ENCODE data around the gene ADAD2.

The ADAD2 gene

DNA sequence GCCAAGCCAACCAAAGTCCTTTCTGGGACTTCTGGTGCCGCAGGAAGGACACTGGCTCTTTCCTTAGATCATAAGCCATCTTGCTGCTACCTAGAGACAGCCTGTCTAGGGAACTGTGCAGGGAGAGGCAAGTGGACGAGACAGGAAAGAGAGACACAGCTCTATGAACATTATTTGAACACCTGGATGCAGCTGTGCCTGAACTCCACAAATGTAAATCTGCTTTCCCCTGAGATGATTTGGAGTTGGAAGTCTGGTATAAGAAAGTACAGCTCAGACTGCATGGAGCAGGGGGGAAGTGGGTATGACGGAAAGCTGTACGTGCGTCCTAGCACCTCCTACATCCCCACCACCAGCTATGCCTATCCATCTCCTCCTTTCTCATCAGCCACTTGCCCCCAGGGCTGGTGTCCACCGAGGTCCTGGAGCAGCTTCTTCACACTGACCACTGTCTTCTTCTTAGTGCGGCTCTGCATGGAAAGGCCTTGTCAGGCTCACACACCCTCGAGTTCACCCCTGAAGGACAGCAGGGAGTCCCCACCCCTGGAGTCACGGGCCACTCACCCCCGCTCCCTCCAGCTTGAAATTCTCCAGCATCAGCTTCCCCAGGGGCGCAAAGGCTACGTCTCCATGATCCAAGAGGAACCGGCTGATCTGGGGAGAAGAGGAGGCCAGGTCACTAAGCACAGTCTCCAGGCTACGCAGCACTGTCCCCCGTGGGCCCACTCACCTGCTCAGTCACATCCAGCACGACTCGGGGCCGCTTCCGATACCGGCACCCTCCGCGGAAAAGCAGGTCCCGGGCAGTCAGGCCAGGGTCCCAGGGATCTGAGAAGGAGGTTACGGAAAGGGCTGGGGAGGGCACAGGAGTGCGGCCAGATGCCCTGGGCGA lies 8.0 kb upstream of the ADAD2 start:
- no peak for TF ChIP-seq SIN3A (IDR thresholded peaks at IDR 0.05; ENCODE audit: borderline replicate concordance, insufficient read depth, low read length)
- no peak for TF ChIP-seq TAF1 (IDR thresholded peaks at IDR 0.05; ENCODE audit: borderline replicate concordance, insufficient read depth, low read length)
- TF ChIP-seq, protein P1, sequence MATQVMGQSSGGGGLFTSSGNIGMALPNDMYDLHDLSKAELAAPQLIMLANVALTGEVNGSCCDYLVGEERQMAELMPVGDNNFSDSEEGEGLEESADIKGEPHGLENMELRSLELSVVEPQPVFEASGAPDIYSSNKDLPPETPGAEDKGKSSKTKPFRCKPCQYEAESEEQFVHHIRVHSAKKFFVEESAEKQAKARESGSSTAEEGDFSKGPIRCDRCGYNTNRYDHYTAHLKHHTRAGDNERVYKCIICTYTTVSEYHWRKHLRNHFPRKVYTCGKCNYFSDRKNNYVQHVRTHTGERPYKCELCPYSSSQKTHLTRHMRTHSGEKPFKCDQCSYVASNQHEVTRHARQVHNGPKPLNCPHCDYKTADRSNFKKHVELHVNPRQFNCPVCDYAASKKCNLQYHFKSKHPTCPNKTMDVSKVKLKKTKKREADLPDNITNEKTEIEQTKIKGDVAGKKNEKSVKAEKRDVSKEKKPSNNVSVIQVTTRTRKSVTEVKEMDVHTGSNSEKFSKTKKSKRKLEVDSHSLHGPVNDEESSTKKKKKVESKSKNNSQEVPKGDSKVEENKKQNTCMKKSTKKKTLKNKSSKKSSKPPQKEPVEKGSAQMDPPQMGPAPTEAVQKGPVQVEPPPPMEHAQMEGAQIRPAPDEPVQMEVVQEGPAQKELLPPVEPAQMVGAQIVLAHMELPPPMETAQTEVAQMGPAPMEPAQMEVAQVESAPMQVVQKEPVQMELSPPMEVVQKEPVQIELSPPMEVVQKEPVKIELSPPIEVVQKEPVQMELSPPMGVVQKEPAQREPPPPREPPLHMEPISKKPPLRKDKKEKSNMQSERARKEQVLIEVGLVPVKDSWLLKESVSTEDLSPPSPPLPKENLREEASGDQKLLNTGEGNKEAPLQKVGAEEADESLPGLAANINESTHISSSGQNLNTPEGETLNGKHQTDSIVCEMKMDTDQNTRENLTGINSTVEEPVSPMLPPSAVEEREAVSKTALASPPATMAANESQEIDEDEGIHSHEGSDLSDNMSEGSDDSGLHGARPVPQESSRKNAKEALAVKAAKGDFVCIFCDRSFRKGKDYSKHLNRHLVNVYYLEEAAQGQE (IDR thresholded peaks at IDR 0.05; ENCODE audit: insufficient read depth in 1 of 2, low read depth in 2 of 2, low read length in 2 of 2), result no peak
- no peak for TF ChIP-seq POLR2AphosphoS5 (IDR thresholded peaks at IDR 0.05; ENCODE audit: low read depth, low read length)
- TF ChIP-seq FOXP2 (optimal IDR thresholded peaks at IDR 0.05; ENCODE audit: borderline replicate concordance, extremely low read depth, extremely low read length, insufficient read depth), result no peak

DNA sequence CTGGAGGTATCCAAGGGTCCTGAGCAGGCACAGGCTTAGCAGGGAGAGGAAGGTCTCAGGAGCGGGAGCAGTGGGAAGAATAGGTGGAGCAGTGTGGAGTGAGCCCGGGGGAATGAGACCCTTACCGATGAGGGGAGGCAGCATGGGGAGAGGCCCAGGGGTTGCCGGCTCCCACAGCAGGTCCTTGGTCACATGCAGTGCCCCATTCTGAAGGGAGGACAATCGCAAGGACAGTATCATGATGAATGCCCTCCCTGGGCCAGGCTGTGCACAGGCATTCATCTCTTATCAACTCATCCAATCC lies 7.4 kb upstream of the ADAD2 start:
- TF ChIP-seq, protein P1 (IDR thresholded peaks at IDR 0.05; ENCODE audit: insufficient read depth in 1 of 2, low read depth in 2 of 2, low read length in 2 of 2), result no peak
- TF ChIP-seq POLR2AphosphoS5 (IDR thresholded peaks at IDR 0.05; ENCODE audit: low read depth, low read length), result no peak

DNA sequence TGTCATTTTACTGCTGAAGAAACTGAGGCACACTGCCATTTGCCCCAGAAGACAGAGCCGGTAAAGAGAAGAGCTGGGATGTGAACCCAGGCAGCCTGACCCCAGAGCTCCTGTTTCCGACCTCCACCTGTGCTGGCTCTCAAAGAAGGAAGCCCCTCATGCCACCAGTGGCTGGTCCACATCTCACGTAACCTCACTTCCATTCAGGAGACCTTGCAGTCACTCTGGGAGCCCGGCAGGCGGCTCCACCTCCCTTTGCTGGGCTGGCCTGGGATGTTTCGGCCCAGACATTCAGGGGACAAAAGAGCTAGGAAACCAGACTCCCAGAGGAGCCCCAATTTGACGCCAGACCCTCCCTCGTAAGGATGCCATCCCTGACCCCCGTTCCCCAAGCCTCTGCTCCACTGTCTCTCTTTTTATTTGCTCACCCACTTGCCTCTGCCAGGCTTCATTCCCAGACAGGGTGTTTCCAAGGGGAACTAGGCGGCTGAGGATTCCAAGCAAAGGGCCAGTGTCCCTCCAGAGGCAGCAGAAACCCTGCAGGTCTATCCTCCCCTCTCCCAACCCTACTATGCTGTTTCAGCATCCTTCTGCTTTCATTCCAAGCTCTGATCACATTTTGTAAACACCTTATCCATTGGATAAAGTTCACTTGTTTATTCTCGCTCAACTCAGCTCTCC lies 6.9 kb upstream of the ADAD2 start:
- TF ChIP-seq TAF1 (IDR thresholded peaks at IDR 0.05; ENCODE audit: borderline replicate concordance, insufficient read depth, low read length) (no peak), POLR2AphosphoS5 (IDR thresholded peaks at IDR 0.05; ENCODE audit: low read depth, low read length) (no peak), SIN3A (IDR thresholded peaks at IDR 0.05; ENCODE audit: borderline replicate concordance, insufficient read depth, low read length) (no peak), FOXP2 (optimal IDR thresholded peaks at IDR 0.05; ENCODE audit: borderline replicate concordance, extremely low read depth, extremely low read length, insufficient read depth) (no peak)
- TF ChIP-seq, protein P1 (IDR thresholded peaks at IDR 0.05; ENCODE audit: insufficient read depth in 1 of 2, low read depth in 2 of 2, low read length in 2 of 2), result no peak

DNA sequence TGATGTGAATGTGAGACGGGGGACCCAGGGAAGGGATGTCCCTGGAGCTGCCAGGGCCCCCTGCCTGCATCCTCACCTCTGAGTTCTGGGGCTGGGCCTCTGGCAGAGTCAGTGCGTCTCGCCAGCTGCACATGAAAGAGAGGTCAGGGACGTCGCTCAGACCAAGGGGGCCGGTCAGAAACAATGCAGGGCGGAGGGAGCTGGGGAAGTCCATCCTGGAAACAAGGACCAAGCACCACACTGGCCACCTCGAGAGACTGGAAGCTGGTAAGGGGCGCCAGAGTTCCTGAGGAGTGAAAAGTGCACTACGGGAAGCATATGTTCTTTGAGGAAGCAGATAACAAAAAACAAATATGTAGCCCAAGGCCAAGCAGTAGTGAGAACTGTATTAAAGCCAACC lies 6.2 kb upstream of the ADAD2 start:
- TF ChIP-seq POLR2AphosphoS5 (IDR thresholded peaks at IDR 0.05; ENCODE audit: low read depth, low read length), result no peak
- no peak for TF ChIP-seq FOXP2 (optimal IDR thresholded peaks at IDR 0.05; ENCODE audit: borderline replicate concordance, extremely low read depth, extremely low read length, insufficient read depth)
- TF ChIP-seq TAF1 (IDR thresholded peaks at IDR 0.05; ENCODE audit: borderline replicate concordance, insufficient read depth, low read length), result no peak
- TF ChIP-seq SIN3A (IDR thresholded peaks at IDR 0.05; ENCODE audit: borderline replicate concordance, insufficient read depth, low read length), result no peak
- TF ChIP-seq, protein P1 (IDR thresholded peaks at IDR 0.05; ENCODE audit: insufficient read depth in 1 of 2, low read depth in 2 of 2, low read length in 2 of 2), result no peak

Measured in PFSK-1 (cell line).